Erythroblast (primary cell): ENCODE measurements around the gene FDCSP.

Source experiments
- GATA1 ChIP-seq: IDR thresholded peaks from 2 replicates; pipeline ENCODE4 v1.6.1; 2011; ENCODE audit warnings: low read depth, mild to moderate bottlenecking, control low read depth, low read length, moderate library complexity
- POLR2A ChIP-seq: IDR thresholded peaks from 2 replicates; pipeline ENCODE4 v1.6.1; 2011; ENCODE audit warnings: mild to moderate bottlenecking, low read length

- no peak for TF ChIP-seq POLR2A
- no peak for TF ChIP-seq GATA1
Measured at GRCh38 chr4:70191647-70192046, 34.3 kb upstream of the FDCSP start.
